Measurements from ENCODE around the gene MAP2K4.

Gene MAP2K4

DNA sequence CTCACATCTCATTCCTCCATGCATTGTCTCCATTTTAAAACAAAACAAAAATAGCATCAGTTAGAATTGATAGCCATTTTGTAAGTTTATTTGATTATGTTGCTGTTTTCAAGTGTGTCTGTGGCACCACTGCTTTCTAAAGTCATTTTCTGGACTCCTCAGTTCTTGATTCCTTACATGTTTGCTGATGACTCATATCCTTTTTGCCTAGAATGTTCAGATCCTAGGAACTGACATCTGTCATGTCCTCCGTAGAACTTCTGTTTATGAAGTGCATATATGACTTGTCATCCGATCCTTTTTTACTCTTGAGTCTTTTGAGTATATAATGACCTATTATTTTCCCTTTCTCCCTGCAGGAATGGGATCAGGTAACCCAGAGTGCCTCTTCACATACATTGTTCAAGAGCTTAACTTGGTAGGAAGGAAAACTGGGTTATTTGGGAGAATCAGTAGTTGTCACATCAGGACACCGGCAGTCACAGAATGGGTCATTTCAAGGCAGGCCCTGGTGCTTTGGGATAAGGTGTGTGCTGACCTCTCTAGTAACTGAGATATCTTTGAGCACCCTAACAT is 69.2 kb downstream of the MAP2K4 start:
- no peak for DNase-seq (ENCODE audit: low spot score)

- DNase-seq (ENCODE audit: low spot score), result no peak
Observed at GRCh38 chr17:12094336-12094735, 73.7 kb downstream of the MAP2K4 start.

- DNase-seq (ENCODE audit: low spot score), result no peak
Observed at GRCh38 chr17:12095522-12095921, 74.8 kb downstream of the MAP2K4 start.

DNA sequence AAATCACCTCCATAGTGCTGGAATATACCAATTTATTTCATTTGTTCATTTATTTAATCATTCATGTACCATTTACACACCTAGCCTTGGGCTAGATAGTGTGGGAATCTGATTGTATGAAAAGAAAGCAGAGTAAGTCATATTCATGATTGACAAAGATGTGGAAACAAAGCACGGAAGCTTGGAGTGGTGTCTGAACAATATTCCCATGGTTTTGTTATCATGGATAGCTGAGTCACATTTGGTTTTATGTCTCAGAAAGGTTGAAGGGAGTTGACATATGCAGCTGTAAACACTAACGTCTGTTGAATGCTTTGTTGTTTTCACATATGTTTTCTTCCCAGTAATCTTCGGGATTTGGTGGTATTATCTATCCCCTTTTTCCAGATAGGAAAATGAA is 76.6 kb downstream of the MAP2K4 start:
- DNase-seq (ENCODE audit: low spot score), result no peak

- DNase-seq (ENCODE audit: low spot score), result no peak
Observed at GRCh38 chr17:12098568-12098967, 77.9 kb downstream of the MAP2K4 start.

DNA sequence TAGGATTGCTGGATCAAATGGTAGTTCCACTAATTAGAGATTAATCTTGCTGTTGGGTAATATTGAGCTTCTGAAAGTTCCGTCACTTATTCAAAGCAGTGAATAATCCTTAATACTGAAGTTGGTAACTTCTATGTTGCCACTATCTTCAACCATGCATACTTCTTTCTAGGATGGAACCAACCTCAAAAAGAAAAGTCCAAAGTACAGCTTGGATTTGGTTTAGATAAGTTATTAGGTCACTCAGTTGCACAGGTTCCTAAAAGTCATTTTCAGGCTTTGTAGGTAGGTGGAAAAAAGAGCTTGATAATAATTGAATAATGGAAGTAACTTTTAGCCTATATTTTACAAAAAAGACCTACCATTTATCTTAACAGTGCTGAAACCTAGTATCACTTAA is 78.7 kb downstream of the MAP2K4 start:
- no peak for DNase-seq (ENCODE audit: low spot score)

- no peak for DNase-seq (ENCODE audit: low spot score)
Observed at GRCh38 chr17:12104831-12105230, 84.2 kb downstream of the MAP2K4 start.

GRCh38 chr17:12107905-12108304 is 87.2 kb downstream of the MAP2K4 start:
- DNase-seq (ENCODE audit: low spot score), result no peak

DNA sequence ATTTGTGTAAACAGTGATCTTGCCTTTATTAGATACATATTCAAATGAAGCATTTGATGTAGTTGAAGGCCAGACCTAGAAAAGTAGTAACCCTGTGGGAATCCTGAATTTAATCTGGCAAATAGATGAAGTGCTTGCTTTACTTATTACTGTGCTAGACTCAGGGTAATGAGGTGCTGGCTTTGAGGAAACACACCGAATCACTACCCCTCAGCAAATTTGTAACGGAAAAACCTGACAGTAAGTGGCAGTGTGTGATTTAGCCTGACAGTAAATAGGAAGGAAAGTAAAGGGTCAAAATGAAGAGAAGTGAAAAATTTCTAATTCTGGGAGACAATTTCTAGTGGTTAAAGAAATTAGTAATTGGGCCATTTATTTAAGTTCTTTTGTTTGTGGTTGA is 90.2 kb downstream of the MAP2K4 start:
- DNase-seq (ENCODE audit: low spot score), result no peak

DNA sequence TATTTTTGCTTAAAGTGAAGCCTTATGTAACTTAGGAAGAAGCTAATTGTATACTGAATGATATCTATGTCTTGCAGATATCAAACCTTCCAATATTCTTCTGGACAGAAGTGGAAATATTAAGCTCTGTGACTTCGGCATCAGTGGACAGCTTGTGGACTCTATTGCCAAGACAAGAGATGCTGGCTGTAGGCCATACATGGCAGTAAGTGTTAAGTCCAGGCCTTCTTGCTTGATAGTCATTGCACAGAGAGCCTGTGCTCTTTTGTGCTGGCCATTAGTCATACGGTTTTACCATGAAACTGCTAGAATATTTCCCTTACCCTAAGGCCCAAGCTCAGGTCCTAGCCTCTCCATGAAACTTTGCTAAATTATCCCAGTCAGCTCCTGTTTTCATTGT is 92.5 kb downstream of the MAP2K4 start:
- no peak for DNase-seq (ENCODE audit: low spot score)

DNA sequence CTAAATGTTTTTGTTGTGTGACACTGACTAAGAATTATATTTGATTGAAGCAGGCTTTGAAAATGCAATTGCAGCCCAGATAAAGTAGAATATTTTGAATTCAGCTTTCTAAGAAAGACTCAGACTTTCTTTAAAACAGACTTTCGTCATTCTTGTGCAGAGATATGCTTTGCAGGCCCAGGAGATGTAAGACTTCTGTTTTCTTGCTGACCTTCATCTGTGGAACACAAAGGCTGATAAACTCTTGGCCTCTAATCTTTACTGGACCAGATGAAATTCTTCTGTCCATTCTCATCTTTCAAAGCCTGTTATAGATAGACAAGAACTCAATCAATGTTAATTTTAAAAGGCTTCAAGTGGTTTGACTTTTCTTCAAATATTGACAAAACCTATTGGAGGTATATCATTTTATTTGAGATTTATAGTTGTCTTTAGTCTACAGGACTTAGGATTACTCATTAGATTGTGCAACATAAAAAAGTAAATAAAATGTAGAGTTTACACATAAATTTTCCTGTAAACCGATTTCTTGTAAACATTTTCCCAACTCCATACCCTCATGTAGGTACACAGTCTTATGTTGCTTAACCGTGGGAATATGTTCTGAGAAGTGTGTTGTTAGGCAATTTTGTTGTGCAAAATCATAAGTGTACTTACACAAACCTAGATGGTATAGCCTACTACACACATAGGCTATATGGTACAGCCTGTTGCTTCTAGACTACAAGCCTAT is 94.2 kb downstream of the MAP2K4 start:
- DNase-seq (ENCODE audit: low spot score), result no peak

DNA sequence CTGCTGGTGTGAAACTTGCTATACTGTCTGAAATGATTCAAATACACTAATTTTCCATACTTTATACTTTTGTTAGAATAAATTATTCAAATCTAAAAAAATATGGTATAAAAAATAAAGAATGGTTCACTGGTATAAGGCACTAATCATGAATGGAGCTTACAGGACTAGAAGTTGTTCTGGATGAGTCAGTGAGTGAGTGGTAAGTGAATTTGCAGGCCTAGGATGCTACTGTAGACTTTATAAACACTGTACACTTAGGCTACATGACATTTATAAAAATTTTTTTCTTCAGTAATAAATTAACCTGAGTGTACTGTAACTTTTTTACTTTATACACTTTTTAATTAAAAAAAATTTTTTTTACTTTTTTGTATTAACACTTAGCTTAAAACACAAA is 95.5 kb downstream of the MAP2K4 start:
- no peak for DNase-seq (ENCODE audit: low spot score)

- no peak for DNase-seq (ENCODE audit: low spot score)
Observed at GRCh38 chr17:12118617-12119016, 97.9 kb downstream of the MAP2K4 start.

DNA sequence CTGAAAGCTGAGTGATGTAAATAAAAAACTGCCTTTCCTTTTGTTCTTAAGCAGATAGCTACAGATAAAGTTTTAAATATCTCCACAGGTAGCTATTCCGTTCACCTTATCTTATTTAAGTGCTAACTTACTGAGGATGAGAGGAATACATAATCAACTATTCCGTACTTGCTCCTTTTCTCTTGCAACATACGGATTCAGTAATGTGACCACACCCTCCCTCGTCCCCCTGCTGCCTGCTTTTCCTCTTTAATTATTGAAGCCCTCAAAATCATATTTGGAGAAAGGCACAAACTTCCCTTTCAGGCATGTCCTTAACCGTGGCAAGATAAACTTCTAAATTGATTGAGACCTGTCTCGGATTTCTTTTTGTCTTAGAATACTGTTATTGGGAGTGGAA is 101.4 kb downstream of the MAP2K4 start:
- DNase-seq (ENCODE audit: low spot score), result no peak

DNA sequence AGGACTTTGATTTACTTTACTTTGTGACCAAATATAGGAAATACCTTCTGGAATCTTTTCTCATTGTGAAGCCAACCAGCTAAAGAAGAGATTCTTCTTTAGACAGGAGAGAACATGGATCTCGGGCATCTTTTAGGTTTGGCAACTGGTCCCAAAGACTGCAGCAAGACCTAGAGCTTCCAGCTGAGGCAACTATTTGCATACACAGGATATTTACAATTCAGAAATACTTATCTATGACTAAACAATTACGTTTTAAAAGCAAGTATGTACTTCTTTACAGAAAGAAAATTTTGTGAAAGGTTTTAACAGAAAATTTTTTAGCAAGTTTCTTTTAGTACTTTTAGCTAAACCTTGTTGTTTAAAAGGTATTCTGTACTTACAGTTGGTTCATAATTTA is 106.5 kb downstream of the MAP2K4 start:
- DNase-seq (ENCODE audit: low spot score), result no peak

DNA sequence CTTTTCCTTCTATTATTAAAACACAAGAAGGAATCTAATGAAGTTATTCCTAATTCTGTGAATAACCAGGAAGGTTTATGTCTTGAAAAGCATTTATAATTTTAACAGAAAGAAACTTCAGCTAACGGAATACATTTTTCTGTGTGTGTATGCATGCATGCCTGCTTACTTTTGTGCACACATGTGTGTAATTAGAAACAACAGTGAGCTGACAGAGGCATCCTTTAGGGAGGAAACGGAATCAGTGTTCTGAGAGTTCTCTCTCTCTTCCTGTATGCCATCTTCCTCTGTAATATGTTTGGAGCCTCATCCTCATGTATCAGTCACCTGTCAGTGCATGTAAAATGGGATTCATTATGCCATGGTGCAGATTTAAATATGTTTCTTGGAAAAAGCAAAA is 107.0 kb downstream of the MAP2K4 start:
- DNase-seq (ENCODE audit: low spot score), result no peak

DNA sequence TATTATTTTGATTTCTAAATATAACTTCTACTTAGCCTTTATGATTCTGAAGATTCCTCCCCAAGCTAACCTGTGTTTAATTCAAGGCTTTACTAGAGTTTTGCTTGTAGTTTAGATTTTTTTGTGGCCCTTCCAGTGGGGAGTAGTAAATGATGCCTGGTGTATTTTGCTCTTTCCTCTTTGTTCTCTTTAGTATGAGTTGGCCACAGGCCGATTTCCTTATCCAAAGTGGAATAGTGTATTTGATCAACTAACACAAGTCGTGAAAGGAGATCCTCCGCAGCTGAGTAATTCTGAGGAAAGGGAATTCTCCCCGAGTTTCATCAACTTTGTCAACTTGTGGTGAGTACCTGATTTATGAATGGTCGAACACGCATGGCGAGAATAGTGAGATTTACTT is 108.3 kb downstream of the MAP2K4 start:
- no peak for DNase-seq (ENCODE audit: low spot score)

DNA sequence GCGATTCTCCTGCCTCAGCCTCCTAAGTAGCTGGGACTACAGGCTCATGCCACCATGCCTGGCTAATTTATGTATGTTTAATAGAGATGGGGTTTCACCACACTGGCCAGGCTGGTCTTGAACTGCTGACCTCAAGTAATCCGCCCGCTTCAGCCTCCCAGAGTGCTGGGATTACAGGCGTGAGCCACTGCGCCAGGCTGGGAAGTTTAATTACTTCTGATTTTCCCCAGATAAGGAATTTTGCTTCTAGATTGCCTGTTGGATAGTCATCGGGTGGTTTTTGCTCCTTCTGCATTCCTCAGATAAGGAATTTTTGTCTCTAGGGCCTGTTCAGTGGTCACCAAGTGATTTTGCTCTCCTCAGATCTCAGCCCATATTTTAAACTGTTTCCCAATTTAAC is 112.5 kb downstream of the MAP2K4 start:
- no peak for DNase-seq (ENCODE audit: low spot score)

DNA sequence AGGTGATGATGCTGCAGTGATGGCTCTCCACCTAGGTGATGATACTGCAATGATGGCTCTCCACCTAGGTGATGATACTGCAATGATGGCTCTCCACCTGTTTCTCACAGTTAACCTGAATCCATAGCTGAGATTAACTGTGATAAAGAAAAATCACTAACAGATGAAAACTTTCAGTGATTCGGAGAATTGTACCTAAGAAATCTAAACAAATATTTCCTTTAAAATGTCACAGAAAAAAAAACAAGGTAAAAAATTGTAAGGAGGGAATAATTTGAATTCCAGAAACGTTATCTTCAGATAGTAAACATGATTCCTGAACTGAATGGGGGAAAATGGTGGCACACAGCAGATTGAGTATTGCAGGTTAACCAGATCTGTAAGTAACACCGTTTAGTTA is 113.4 kb downstream of the MAP2K4 start:
- no peak for DNase-seq (ENCODE audit: low spot score)

DNA sequence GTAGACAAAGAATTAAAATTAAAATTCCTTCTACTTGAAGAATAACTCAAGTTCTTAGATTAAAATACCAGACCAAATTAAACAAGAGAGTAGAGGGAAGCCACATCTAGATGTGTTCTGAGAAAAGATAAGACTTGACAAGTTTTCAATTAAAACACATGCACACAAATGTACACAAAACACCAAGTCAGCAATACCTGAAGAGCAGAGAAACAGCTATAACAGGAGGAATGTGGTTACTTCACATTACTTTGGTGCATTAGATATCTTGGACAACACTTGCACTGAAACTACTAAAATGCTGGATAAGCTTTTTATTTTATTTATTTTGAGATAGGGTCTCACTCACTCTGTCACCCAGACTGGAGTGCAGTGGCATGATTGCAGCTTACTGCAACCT is 113.9 kb downstream of the MAP2K4 start:
- DNase-seq (ENCODE audit: low spot score), result no peak

- no peak for DNase-seq (ENCODE audit: low spot score)
Observed at GRCh38 chr17:12136243-12136642, 115.6 kb downstream of the MAP2K4 start.

DNA sequence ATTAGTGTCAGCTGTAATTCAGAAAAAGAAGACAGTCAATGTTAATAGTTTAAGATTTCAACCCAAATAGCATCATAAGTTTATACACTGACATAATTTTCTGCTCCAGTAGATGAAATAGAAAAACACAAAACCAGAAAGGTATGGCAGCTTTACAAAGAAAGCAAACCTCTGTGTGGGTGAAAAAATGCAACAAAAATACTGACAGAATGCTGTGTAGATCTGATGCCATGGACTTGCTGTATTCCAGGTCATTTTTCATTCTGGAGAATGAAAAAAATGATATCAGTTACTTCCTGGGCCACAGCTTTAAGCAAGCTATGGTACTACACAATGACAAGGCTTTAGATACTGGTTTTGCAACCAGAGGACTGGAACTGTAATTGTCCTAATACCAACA is 116.0 kb downstream of the MAP2K4 start:
- no peak for DNase-seq (ENCODE audit: low spot score)

GRCh38 chr17:12137859-12138258 is 117.2 kb downstream of the MAP2K4 start:
- DNase-seq (ENCODE audit: low spot score), result no peak

DNA sequence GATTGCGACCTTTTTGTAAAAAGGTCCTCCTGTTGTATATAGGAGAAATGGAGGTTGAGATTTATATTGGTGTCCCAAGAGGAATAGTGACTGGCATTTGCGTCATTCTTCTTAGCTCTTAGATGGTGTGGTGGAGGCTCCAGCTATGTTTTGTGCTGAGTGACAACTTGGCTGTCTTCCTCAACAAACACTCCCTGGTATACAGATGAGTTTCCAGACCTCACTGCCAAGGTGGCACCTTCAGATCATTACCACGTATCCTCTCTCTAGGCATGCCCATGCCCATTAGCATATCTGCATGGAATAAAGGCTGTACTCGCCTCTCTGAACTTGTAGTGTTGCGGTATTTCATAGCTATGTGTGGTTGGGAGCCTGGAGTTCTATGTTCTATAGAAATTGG is 120.0 kb downstream of the MAP2K4 start:
- no peak for DNase-seq (ENCODE audit: low spot score)

All from ecto neural progenitor cell (in vitro differentiated cells).